Hypothalamus (tissue), 51 donors: ENCODE results near the gene PEX5L.
A peak's percentile ranks its signal among the peaks of the same experiment; 100 is the strongest.

ENCODE experiments used
- DNase-seq, 51 donors: peaks; one replicate each; lab custom pipeline; 2025; lab: John Stamatoyannopoulos, UW

PEX5L gene

GRCh38 chr3:179853176-179853575 is 183.6 kb downstream of the PEX5L start:
- DNase-seq, result no peak

GRCh38 chr3:179852142-179852905 is 184.4 kb downstream of the PEX5L start:
- no peak for DNase-seq

- DNase-seq, result no peak
These were observed 188.0 kb downstream of the PEX5L start for GRCh38 chr3:179848711-179849110.

GRCh38 chr3:179842061-179842460 is 194.7 kb downstream of the PEX5L start:
- no peak for DNase-seq

- peak in 1 of 51 donors; percentile 40 for DNase-seq
These were observed 195.8 kb downstream of the PEX5L start for GRCh38 chr3:179840985-179841384.

- DNase-seq, result no peak
These were observed 199.4 kb downstream of the PEX5L start for GRCh38 chr3:179837374-179837773.

- no peak for DNase-seq
These were observed 203.4 kb downstream of the PEX5L start for GRCh38 chr3:179833294-179833693.

GRCh38 chr3:179832333-179832854 is 204.3 kb downstream of the PEX5L start:
- no peak for DNase-seq

- DNase-seq, result no peak
These were observed 207.3 kb downstream of the PEX5L start for GRCh38 chr3:179829401-179829800.

GRCh38 chr3:179828738-179829137 is 208.0 kb downstream of the PEX5L start:
- no peak for DNase-seq

- DNase-seq, result no peak
These were observed 210.5 kb downstream of the PEX5L start for GRCh38 chr3:179826247-179826637.

- DNase-seq, result no peak
These were observed 211.1 kb downstream of the PEX5L start for GRCh38 chr3:179825527-179826246.

- no peak for DNase-seq
These were observed 214.4 kb downstream of the PEX5L start for GRCh38 chr3:179822296-179822695.

GRCh38 chr3:179819379-179819778 is 217.4 kb downstream of the PEX5L start:
- no peak for DNase-seq

- no peak for DNase-seq
These were observed 224.7 kb downstream of the PEX5L start for GRCh38 chr3:179812096-179812382.

- DNase-seq, result peak in 21 of 51 donors; percentile 1 to 52 (median 18)
These were observed 225.2 kb downstream of the PEX5L start for GRCh38 chr3:179811321-179812095.

GRCh38 chr3:179809639-179810038 is 227.1 kb downstream of the PEX5L start:
- DNase-seq, result no peak

GRCh38 chr3:179807588-179807987 is 229.1 kb downstream of the PEX5L start:
- no peak for DNase-seq

- no peak for DNase-seq
These were observed 230.6 kb downstream of the PEX5L start for GRCh38 chr3:179806177-179806576.

GRCh38 chr3:179801856-179802255 is 234.9 kb downstream of the PEX5L start:
- no peak for DNase-seq

- DNase-seq, result no peak
These were observed 235.5 kb downstream of the PEX5L start for GRCh38 chr3:179801263-179801662.
